Esophagus muscularis mucosa (tissue), 4 donors: ENCODE results near the gene PAFAH1B2. TPM values are rescaled to one million over a fixed set of nuclear protein-coding genes. Genes with fewer than 3 reads are reported as not detected.

Experiments used
- DNase-seq: peaks from one replicate; pipeline ENCODE4 v3.0.0-alpha.2; 2017; ENCODE audit errors: extremely low spot score
- H3K27ac ChIP-seq, 4 donors: fragments of 200-600 bp; sonication (generic); replicated peaks in 1 of 4; 1 replicate in 3 of 4; 2 replicates in 1 of 4; pipeline ENCODE4 v1.5.1; 2016 to 2019; ENCODE audit warnings: mild to moderate bottlenecking in 1 of 4
- H3K27me3 ChIP-seq, 4 donors: fragments of 200-600 bp; sonication (generic); one replicate each; pipeline versions ENCODE4 v1.5.1 to v1.6.0; 2016 to 2019
- H3K36me3 ChIP-seq, 4 donors: fragments of 200-600 bp; sonication (generic); one replicate each; pipeline ENCODE4 v1.5.1; 2016 to 2019
- H3K4me1 ChIP-seq, 4 donors: fragments of 200-600 bp; sonication (generic); one replicate each; pipeline ENCODE4 v1.5.1; 2016 to 2019
- H3K4me3 ChIP-seq, 4 donors: fragments of 200-600 bp; sonication (generic); 1 replicate in 2 of 4; 2 replicates in 2 of 4; pipeline ENCODE4 v1.5.1; 2016 to 2019; ENCODE audit warnings: mild to moderate bottlenecking in 4 of 4, moderate library complexity in 1 of 4
- H3K9me3 ChIP-seq, 4 donors: fragments of 200-600 bp; sonication (generic); 1 replicate in 3 of 4; 2 replicates in 1 of 4; pipeline ENCODE4 v1.5.1; 2016 to 2019
- EP300 ChIP-seq: sonication (generic); formaldehyde crosslinking; IDR thresholded peaks from one replicate; pipeline ENCODE4 v1.6.1; 2017; ENCODE audit warnings: antibody characterized with exemption
- POLR2A ChIP-seq: fragments of 450-650 bp; IDR thresholded peaks from one replicate; pipeline ENCODE4 v1.6.1; 2017; ENCODE audit warnings: antibody characterized with exemption, moderate library complexity, mild to moderate bottlenecking, low read depth
- POLR2AphosphoS5 ChIP-seq, 2 donors: sonication (generic); formaldehyde crosslinking; IDR thresholded peaks; one replicate each; pipeline ENCODE4 v1.6.1; 2017; ENCODE audit warnings: antibody characterized with exemption in 2 of 2
- WGBS: methylation state at CpG from one replicate; pipeline ENCODE4 v1.1.5; 2018; 5-methylcytosine and 5-hydroxymethylcytosine counted together
- intact Hi-C: fragments of 100-400 bp; cut with DNase I; formaldehyde crosslinking; loops from one replicate; pipeline ENCODE4 v1.15.1; 2023
- total RNA-seq, 4 donors: library from RNA; depleted of rRNA; stranded (reverse); fragments of >200 nt; gene quantifications; one replicate each; pipeline versions ENCODE4 v1.1.0 to v1.2.1, GENCODE V29; 2016
- TF ChIP-seq, protein P1 (sequence below), 3 experiments: fragments of 200-600 bp in 2 of 3; fragments of 450-650 bp in 1 of 3; sonication (generic) in 2 of 3; IDR thresholded peaks; one replicate each; pipeline ENCODE4 v1.5.1; 2017 to 2019; ENCODE audit warnings: antibody characterized with exemption in 3 of 3, mild to moderate bottlenecking in 2 of 3, moderate library complexity in 1 of 3

Gene PAFAH1B2
- total RNA-seq, 4 donors from 2014 or later: 40.3 to 63.0 (median 47.4) TPM

DNA sequence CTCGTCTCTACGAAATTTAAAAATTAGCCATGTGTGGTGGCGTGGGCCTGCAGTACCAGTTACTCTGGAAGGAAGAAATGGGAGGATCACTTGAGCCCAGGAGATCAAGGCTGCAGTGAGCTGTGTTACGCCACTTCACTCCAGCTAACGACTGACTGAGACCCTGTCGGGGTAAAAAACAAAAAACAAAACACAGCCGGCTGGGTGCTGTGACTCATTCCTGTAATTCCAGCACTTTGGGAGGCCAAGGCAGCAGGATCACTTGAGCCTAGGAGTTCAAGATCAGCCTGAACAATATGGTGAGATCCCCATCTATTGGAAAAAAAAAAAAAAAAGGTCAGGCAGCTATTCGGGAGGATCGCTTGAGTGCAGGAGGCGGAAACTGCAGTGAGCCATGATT is 2.4 kb downstream of the PAFAH1B2 start:
- H3K36me3 ChIP-seq: peaks cover 6 to 16% (median 13%) of the 10 kb centered on the region in 4 donors
- 80% methylated on average over 9 of the region's 10 CpGs for WGBS
- peak overlapping the region in 2 of 4 donors; percentile 90 to 94 for H3K4me3 ChIP-seq

DNA sequence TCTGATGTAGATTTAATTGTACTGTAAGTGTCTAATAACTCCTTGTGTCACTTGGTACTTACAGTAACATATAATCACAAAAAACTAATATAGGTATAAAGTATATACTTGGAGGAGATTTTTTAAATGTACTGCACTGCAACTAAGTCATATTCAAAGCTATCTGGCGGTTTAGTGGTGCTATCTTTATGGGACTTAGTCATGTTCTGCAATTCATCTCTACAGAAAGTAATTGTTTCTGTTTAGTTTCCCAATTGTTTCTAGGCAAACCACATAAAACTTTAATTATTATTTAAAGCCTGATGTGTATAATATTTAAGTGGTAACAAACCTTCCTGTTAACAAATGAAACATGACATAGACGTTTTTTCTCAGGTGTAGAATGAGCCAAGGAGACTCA is 8.0 kb downstream of the PAFAH1B2 start:
- Histone ChIP-seq H3K36me3 (peaks cover 9 to 54% (median 22%) of the 10 kb centered on the region in 4 donors), H3K27me3 (no peaks in the 10 kb centered on the region), H3K4me3 (no peak overlapping the region), H3K9me3 (no peaks in the 10 kb centered on the region), H3K27ac (no peak overlapping the region), H3K4me1 (peaks cover 31 to 89% (median 58%) of the 10 kb centered on the region in 4 donors)
- WGBS: 54% methylated on average over 2 of the region's 2 CpGs
- intact Hi-C loops: no loop called here
- DNase-seq: no peak
- no peak for TF ChIP-seq EP300
- TF ChIP-seq, protein P1, sequence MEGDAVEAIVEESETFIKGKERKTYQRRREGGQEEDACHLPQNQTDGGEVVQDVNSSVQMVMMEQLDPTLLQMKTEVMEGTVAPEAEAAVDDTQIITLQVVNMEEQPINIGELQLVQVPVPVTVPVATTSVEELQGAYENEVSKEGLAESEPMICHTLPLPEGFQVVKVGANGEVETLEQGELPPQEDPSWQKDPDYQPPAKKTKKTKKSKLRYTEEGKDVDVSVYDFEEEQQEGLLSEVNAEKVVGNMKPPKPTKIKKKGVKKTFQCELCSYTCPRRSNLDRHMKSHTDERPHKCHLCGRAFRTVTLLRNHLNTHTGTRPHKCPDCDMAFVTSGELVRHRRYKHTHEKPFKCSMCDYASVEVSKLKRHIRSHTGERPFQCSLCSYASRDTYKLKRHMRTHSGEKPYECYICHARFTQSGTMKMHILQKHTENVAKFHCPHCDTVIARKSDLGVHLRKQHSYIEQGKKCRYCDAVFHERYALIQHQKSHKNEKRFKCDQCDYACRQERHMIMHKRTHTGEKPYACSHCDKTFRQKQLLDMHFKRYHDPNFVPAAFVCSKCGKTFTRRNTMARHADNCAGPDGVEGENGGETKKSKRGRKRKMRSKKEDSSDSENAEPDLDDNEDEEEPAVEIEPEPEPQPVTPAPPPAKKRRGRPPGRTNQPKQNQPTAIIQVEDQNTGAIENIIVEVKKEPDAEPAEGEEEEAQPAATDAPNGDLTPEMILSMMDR (IDR thresholded peaks at IDR 0.05): no peak

More for the DNA sequence above, 2.4 kb downstream of the PAFAH1B2 start:
- Histone ChIP-seq H3K9me3 (no peaks in the 10 kb centered on the region), H3K27me3 (no peaks in the 10 kb centered on the region), H3K4me1 (peaks cover 35 to 70% (median 64%) of the 10 kb centered on the region in 4 donors), H3K27ac (peak overlapping the region in 3 of 4 donors; percentile 91 to 93 (median 92))
- TF ChIP-seq POLR2AphosphoS5 (IDR thresholded peaks at IDR 0.05) (no peak), POLR2A (no peak), EP300 (no peak)
- TF ChIP-seq, protein P1 (IDR thresholded peaks at IDR 0.05): no peak
- DNase-seq: no peak
- intact Hi-C loops: no loop called here

DNA sequence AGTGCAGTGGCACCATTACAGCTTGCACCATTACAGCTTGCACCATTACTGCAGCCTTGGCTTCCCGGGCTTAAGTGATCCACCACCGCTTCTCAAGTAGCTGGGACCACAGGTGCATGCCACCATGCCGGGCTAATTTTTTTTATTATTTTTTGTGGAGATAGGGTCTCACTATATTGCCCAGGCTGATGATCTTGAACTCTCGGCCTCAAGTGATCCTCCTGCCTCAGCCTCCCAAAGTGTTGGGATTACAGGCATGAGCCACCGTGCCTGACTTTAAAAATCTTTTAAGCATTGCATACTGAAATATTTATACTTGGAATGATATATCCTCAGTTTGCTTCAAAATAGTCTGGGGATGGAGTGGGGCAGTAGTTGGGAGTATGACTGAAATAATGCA is 10.4 kb downstream of the PAFAH1B2 start:
- TF ChIP-seq EP300: no peak
- TF ChIP-seq, protein P1 (IDR thresholded peaks at IDR 0.05): no peak
- TF ChIP-seq POLR2A: no peak
- TF ChIP-seq POLR2AphosphoS5 (IDR thresholded peaks at IDR 0.05): no peak
- no peak overlapping the region for H3K4me3 ChIP-seq
- H3K27ac ChIP-seq: no peak overlapping the region
- WGBS: 88% methylated on average over 5 of the region's 5 CpGs
- DNase-seq: no peak
- H3K9me3 ChIP-seq: no peaks in the 10 kb centered on the region
- H3K27me3 ChIP-seq: no peaks in the 10 kb centered on the region
- intact Hi-C loops: no loop called here
- peaks cover 15 to 84% (median 54%) of the 10 kb centered on the region in 4 donors for H3K4me1 ChIP-seq
- H3K36me3 ChIP-seq: peaks cover 6 to 46% (median 18%) of the 10 kb centered on the region in 4 donors

DNA sequence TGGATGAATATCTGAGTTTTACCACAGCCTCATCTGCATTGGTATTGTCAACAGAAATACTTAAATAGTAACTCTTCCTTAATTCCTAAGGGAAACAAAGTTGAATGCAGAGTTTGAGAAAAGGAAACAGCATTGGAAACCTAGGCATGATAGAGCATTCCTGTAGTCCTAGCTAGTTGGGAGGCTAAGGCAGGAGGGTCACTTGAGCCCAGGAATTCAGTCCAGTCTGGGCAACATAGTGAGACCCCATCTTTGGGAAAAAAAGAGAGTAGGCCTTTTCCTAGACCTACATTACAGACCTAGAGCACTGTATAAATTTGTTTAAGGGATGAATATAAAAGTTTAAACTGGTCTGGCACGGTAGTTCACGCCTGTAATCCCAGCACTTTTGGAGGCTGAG is 13.4 kb downstream of the PAFAH1B2 start:
- peaks cover 17 to 73% (median 41%) of the 10 kb centered on the region in 4 donors for H3K36me3 ChIP-seq
- WGBS: 96% methylated on average over 2 of the region's 2 CpGs

More for the DNA sequence above, 13.4 kb downstream of the PAFAH1B2 start:
- DNase-seq: no peak
- H3K4me1 ChIP-seq: peaks cover 3 to 67% (median 40%) of the 10 kb centered on the region in 4 donors
- H3K27me3 ChIP-seq: no peaks in the 10 kb centered on the region
- H3K27ac ChIP-seq: no peak overlapping the region
- intact Hi-C loops: no loop called here
- H3K9me3 ChIP-seq: no peaks in the 10 kb centered on the region
- TF ChIP-seq POLR2A (no peak), EP300 (no peak), POLR2AphosphoS5 (IDR thresholded peaks at IDR 0.05) (no peak)
- TF ChIP-seq, protein P1 (IDR thresholded peaks at IDR 0.05): no peak
- H3K4me3 ChIP-seq: no peak overlapping the region
